Measurements from ENCODE around the gene VANGL2.

Gene VANGL2

GRCh38 chr1:160419838-160420169 is 19.4 kb downstream of the VANGL2 start:
- Histone ChIP-seq H3K4me1 (ENCODE audit: low read length) (no peaks in the 10 kb centered on the region), H2AFZ (ENCODE audit: low read depth, low read length) (no peak overlapping the region), H3K9ac (ENCODE audit: low read length) (no peak overlapping the region), H3K9me3 (ENCODE audit: insufficient read depth, low read length) (no peaks in the 10 kb centered on the region), H3K4me3 (ENCODE audit: low read length) (no peak overlapping the region), H3K27ac (ENCODE audit: low read length) (no peak overlapping the region), H4K20me1 (ENCODE audit: insufficient read depth, low read length) (no peaks in the 10 kb centered on the region), H3K36me3 (replicated peaks; ENCODE audit: low read depth, low read length) (no peaks in the 10 kb centered on the region), H3K27me3 (ENCODE audit: low read depth, low read length) (no peaks in the 10 kb centered on the region), H3K4me2 (ENCODE audit: low read length) (no peak overlapping the region), H3K79me2 (ENCODE audit: low read length) (no peaks in the 10 kb centered on the region)
- TF ChIP-seq CTCF (IDR thresholded peaks at IDR 0.05; ENCODE audit: low read depth, low read length) (no peak), EZH2phosphoT487 (IDR thresholded peaks at IDR 0.05; ENCODE audit: low read depth) (no peak)

GRCh38 chr1:160420881-160421842 is 20.8 kb downstream of the VANGL2 start:
- TF ChIP-seq CTCF (IDR thresholded peaks at IDR 0.05; ENCODE audit: low read depth, low read length) (no peak), EZH2phosphoT487 (IDR thresholded peaks at IDR 0.05; ENCODE audit: low read depth) (no peak)
- H3K4me3 ChIP-seq (ENCODE audit: low read length): no peak overlapping the region
- H3K4me2 ChIP-seq (ENCODE audit: low read length): no peak overlapping the region
- H3K9me3 ChIP-seq (ENCODE audit: insufficient read depth, low read length): no peaks in the 10 kb centered on the region
- H3K79me2 ChIP-seq (ENCODE audit: low read length): no peaks in the 10 kb centered on the region
- no peaks in the 10 kb centered on the region for H3K27me3 ChIP-seq (ENCODE audit: low read depth, low read length)
- no peaks in the 10 kb centered on the region for H3K36me3 ChIP-seq (replicated peaks; ENCODE audit: low read depth, low read length)
- H2AFZ ChIP-seq (ENCODE audit: low read depth, low read length): no peak overlapping the region
- no peaks in the 10 kb centered on the region for H3K4me1 ChIP-seq (ENCODE audit: low read length)
- no peak overlapping the region for H3K27ac ChIP-seq (ENCODE audit: low read length)
- H3K9ac ChIP-seq (ENCODE audit: low read length): no peak overlapping the region
- H4K20me1 ChIP-seq (ENCODE audit: insufficient read depth, low read length): no peaks in the 10 kb centered on the region

GRCh38 chr1:160421881-160422280 is 21.5 kb downstream of the VANGL2 start:
- TF ChIP-seq CTCF (IDR thresholded peaks at IDR 0.05; ENCODE audit: low read depth, low read length) (no peak), EZH2phosphoT487 (IDR thresholded peaks at IDR 0.05; ENCODE audit: low read depth) (no peak)
- no peaks in the 10 kb centered on the region for H3K36me3 ChIP-seq (replicated peaks; ENCODE audit: low read depth, low read length)
- no peak overlapping the region for H3K4me3 ChIP-seq (ENCODE audit: low read length)
- no peak overlapping the region for H3K4me2 ChIP-seq (ENCODE audit: low read length)
- no peak overlapping the region for H2AFZ ChIP-seq (ENCODE audit: low read depth, low read length)
- H3K79me2 ChIP-seq (ENCODE audit: low read length): no peaks in the 10 kb centered on the region
- no peaks in the 10 kb centered on the region for H3K4me1 ChIP-seq (ENCODE audit: low read length)
- H3K27ac ChIP-seq (ENCODE audit: low read length): no peak overlapping the region
- H4K20me1 ChIP-seq (ENCODE audit: insufficient read depth, low read length): no peaks in the 10 kb centered on the region
- no peaks in the 10 kb centered on the region for H3K27me3 ChIP-seq (ENCODE audit: low read depth, low read length)
- no peak overlapping the region for H3K9ac ChIP-seq (ENCODE audit: low read length)
- no peaks in the 10 kb centered on the region for H3K9me3 ChIP-seq (ENCODE audit: insufficient read depth, low read length)

- Histone ChIP-seq H3K4me1 (ENCODE audit: low read length) (peaks cover 4% of the 10 kb centered on the region), H2AFZ (ENCODE audit: low read depth, low read length) (no peak overlapping the region), H3K4me3 (ENCODE audit: low read length) (no peak overlapping the region), H3K4me2 (ENCODE audit: low read length) (no peak overlapping the region), H3K9ac (ENCODE audit: low read length) (no peak overlapping the region), H3K79me2 (ENCODE audit: low read length) (no peaks in the 10 kb centered on the region), H3K27ac (ENCODE audit: low read length) (no peak overlapping the region), H3K9me3 (ENCODE audit: insufficient read depth, low read length) (no peaks in the 10 kb centered on the region), H4K20me1 (ENCODE audit: insufficient read depth, low read length) (no peaks in the 10 kb centered on the region), H3K36me3 (replicated peaks; ENCODE audit: low read depth, low read length) (no peaks in the 10 kb centered on the region), H3K27me3 (ENCODE audit: low read depth, low read length) (no peaks in the 10 kb centered on the region)
- TF ChIP-seq EZH2phosphoT487 (IDR thresholded peaks at IDR 0.05; ENCODE audit: low read depth): no peak
- no peak for TF ChIP-seq CTCF (IDR thresholded peaks at IDR 0.05; ENCODE audit: low read depth, low read length)
These were observed 23.6 kb downstream of the VANGL2 start for GRCh38 chr1:160423966-160424365.

Data from OCI-LY3 (cell line).